Activated effector memory CD4-positive, alpha-beta T cell treated with Interleukin-2 at 50 U/mL for 16 hours (primary cell): ENCODE results near the gene BTD.
"Not testable (repeated sequence)": the region's sequence is repeated elsewhere in the genome, so short reads cannot be mapped to it uniquely, and the experiment has no call there.

Experiments used
- DNase-seq: peaks from one replicate; pipeline ENCODE4 v3.0.0-alpha.2; 2020

Gene BTD

GRCh38 chr3:15604584-15604983, 3.0 kb downstream of the BTD start:
- DNase-seq, result not testable (repeated sequence)

- no peak for DNase-seq
Measured at GRCh38 chr3:15606434-15606891, 4.9 kb downstream of the BTD start.

DNA sequence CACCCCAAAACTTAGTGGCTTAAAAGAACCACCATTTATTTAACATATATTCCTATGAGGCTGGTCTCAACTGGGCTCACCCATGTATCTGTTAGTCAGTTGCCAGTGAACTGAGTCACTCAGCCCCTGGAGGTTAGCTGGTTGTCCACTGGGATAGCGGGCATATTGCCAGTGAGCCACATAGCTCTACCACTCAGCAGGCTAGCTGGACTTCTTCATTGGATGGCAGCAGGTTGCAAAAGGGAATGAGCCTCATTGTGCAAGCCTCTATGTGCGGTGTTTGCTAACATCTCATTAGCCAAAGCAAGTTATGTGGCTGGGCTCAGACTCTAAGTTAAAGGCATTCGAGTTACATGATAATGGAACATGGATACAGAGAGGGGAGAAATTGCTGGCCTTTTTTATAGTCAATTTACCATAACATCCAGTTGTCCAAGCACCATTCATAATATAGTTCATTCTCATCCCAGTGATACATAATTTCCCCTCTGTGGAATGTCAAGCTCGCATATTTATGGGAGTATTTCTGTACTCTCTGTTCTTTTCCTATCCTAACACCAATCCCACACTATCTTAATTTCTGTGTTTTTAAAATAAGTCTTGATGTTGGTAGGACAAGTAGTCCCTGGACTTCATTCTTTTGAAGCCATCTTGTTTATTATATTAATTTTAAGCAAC, 8.7 kb downstream of the BTD start:
- no peak for DNase-seq

GRCh38 chr3:15611018-15611417, 9.5 kb downstream of the BTD start:
- no peak for DNase-seq

GRCh38 chr3:15612001-15612400, 10.5 kb downstream of the BTD start:
- DNase-seq, result no peak

GRCh38 chr3:15614958-15615357, 13.4 kb downstream of the BTD start:
- DNase-seq, result no peak

- DNase-seq, result no peak
Measured at GRCh38 chr3:15616053-15616452, 14.5 kb downstream of the BTD start.

GRCh38 chr3:15619659-15620464, 18.3 kb downstream of the BTD start:
- DNase-seq, result not testable (repeated sequence)

- no peak for DNase-seq
Measured at GRCh38 chr3:15623535-15624440, 22.2 kb downstream of the BTD start.

DNA sequence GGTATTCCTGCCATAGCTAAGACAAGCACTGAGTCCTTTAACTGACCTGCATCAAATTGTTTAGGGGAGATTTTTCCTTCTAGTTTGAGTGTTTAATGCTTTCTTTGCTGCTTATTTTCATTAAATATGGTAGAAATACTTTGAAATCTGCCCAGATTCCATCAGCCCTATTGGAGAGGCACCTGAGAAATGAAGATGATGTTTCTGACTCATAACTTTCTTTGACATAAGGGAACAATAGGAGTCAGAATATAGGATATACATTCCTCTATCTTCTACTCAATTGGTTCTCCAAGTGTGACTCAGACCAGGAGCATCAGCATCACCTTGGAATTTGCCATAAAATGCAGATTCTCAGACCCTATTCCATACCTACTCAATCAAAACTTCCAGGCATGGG, 27.4 kb downstream of the BTD start:
- DNase-seq, result no peak

DNA sequence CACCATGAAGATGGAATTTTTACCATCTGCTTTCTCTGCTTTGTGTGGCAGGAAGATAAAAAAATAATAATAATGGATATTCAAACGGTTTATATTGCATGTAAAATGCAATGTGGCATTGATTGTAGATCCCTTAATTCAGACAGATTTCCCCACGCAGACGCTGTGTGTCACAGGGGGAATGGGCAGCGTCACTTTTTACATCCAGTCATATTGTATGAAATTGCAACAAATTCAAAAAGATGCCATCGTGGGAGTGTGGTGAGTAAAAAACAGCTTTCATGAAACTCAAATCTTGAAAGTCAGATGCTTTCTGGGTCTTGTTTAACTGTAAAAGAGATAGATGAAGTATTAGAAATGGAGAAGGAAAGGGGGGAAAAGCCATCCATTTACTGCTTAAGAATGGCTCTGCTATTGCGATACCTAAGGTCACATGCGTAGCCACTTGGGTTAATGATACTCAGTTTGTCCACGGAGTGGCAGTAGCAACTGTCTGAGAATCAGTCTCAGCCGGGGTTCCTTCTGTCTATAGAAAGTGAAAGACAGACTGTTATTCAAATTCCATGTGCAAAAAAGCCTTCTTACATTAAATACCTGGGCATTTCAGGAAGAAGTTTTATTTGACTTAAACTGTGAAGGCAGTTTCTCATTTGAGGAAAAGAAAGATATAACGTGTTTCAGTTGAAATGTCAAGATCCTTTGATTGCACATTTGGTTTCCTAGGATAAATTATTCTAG, 28.5 kb downstream of the BTD start:
- peak; percentile 39 for DNase-seq

DNA sequence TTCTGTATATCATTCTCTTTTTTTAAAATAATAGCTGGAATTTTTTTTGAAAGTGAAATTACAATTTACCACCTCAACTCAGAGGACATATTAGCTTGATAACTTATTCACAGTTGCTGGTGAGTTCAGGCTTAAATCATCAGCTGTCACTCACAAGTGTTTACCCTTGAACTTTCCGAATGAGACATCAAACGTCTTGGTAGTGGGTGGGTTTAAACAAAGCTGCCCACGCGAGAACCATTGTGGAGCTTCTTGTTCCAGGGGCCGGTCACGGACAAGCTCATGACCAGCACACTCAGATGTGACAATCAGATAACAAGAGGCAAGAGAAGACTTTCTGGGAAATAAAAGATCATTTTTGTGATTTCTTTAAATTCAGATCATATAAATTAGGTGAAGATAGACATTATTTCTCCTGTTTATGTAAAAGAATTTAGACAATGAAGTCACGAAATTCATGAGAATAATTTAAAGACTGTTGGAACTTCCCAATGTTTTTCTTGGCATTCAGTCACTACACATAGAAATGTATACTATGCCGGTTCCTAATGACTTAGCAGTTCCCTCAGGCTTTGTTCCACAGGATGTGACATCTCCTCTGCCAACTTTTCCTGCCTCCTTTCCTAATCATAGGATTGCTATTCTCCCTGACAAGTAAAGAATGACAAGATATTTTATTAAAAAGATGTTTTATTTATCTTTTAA, 29.3 kb downstream of the BTD start:
- no peak for DNase-seq

DNA sequence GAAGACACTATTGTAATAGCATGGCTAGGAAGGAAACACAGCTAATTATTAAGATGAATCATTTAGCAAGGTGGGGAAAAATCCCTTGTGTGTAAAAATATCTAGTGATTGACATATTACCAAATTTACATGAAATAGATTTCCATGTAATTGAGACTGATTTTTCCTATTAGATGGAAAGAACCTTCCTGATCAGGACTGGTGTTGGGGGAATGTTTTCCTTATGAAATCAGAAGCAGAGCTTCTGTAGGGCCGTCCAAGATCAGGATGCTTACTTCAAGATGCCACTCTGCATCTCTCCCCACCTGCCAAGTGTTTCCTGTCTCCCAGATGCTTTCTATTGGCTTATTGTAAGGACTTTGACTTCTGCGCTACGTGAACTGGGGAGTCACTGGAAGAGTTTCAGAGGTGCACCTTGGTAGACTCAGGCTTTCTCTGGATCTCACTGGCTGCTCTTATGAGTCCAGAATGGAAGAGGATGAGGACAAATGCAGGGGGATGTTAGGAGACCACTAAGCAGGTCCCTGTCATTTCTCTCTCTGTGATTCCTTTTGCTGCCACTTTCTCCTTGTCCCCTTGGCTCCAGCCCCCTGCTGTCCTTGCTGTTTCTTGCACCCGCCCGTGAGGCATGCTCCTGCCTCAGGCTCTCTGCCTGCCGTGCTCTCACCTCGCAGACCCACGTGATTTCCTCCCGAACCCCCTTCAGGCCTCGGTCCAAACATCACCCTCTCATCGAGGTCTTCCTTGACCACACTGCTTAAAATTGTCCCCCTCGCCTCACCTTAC, 30.1 kb downstream of the BTD start:
- DNase-seq, result no peak

GRCh38 chr3:15632212-15632580, 30.7 kb downstream of the BTD start:
- no peak for DNase-seq

GRCh38 chr3:15633159-15633558, 31.6 kb downstream of the BTD start:
- DNase-seq, result no peak

- no peak for DNase-seq
Measured at GRCh38 chr3:15633766-15634598, 32.4 kb downstream of the BTD start.

- no peak for DNase-seq
Measured at GRCh38 chr3:15634671-15635070, 33.1 kb downstream of the BTD start.

DNA sequence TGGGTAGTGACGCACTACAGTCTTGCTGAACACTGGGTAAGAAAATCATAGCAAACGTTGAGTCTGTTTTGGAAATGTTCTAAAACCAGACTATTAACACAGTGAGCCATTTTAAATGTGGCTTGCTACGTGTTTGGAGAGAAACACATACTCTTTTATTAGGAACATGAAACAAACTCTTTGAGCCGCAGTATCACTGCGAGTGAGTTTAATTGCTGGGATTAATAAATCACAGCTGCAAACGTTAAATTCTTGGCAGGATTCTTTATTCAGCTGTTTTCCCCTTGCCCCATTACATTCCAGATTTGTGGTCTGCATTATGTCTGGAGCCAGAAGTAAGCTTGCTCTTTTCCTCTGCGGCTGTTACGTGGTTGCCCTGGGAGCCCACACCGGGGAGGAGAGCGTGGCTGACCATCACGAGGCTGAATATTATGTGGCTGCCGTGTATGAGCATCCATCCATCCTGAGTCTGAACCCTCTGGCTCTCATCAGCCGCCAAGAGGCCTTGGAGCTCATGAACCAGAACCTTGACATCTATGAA, 33.6 kb downstream of the BTD start:
- no peak for DNase-seq

DNA sequence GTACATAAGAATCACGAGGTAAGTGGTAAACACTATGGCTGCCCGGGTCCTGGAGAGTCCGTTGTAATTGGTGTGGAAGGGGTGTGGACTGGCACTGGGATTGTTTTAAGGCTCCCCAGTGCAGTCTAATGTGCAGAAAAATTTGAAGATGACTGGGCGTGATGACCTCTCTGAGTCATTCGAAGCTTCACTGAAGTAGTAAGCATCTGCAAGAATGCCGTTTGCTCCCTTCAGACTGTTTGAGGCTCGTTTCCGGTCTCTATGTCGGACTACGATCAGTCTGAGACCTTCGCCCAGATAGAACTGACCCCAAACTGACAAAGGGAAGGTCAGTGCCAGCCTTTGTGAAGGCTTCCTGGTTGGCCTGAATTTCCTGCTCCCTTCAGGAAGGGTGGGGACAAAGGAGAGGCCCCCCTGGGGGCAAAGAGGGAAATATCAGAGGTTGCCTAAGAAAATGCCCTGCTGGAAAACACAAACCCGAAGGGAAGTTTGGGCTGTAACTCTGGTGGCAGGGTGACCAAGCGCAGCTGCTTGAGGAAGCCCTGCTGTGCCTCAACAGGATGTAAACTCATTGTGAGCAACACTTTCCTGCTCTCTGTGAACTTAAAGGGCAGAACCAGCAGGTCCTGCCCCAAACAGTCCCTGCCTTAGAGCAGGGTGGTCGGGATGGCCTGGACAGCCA, 34.6 kb downstream of the BTD start:
- DNase-seq, result no peak
